ENCODE results near the gene MCTP2. TPM values are rescaled to one million over a fixed set of nuclear protein-coding genes. Genes with fewer than 3 reads are reported as not detected.

Gene MCTP2
- total and polyA plus RNA-seq, 2 of the 8 experiments (the other 6 are each of a cell fraction or from before 2014, with no cell fraction given), result 3.4 to 4.5 TPM

GRCh38 chr15:94335616-94336015 lies 104.3 kb downstream of the MCTP2 start (continued):
- TF ChIP-seq CHD7 (IDR thresholded peaks at IDR 0.05; ENCODE audit: insufficient replicate concordance, low read length) (no peak), ATF2 (IDR thresholded peaks at IDR 0.05; ENCODE audit: low read length) (no peak), CHD2 (IDR thresholded peaks at IDR 0.05; ENCODE audit: low read length) (no peak), FOSL1 (IDR thresholded peaks at IDR 0.05; ENCODE audit: insufficient read depth, low read depth, low read length) (no peak), CHD1 (IDR thresholded peaks at IDR 0.05; ENCODE audit: low read depth, low read length) (no peak), CBX5 (IDR thresholded peaks at IDR 0.05; ENCODE audit: low read depth, low read length) (no peak), TAF7 (optimal IDR thresholded peaks at IDR 0.05; ENCODE audit: borderline replicate concordance, low read depth, low read length) (no peak), KDM5A (IDR thresholded peaks at IDR 0.05; ENCODE audit: low read length) (no peak), BACH1 (IDR thresholded peaks at IDR 0.05; ENCODE audit: low read length) (no peak), CEBPB (IDR thresholded peaks at IDR 0.05; ENCODE audit: low read depth, low read length) (no peak), GABPA (IDR thresholded peaks at IDR 0.05; ENCODE audit: borderline replicate concordance, insufficient read depth, low read length) (no peak)
